Measurements from ENCODE around the gene PRPSAP1. TPM values are rescaled to one million over a fixed set of nuclear protein-coding genes. Genes with fewer than 3 reads are reported as not detected.

Gene PRPSAP1
- total RNA-seq, 4 donors from 2014 or later = 133 to 198 (median 167) TPM

- TF ChIP-seq CTCF (IDR thresholded peaks at IDR 0.05) (no peak), POLR2A (IDR thresholded peaks at IDR 0.05) (no peak)
- no peaks in the 10 kb centered on the region for H3K27me3 ChIP-seq
- H3K36me3 ChIP-seq = no peaks in the 10 kb centered on the region
- H3K4me3 ChIP-seq (replicated peaks in 1 of 3) = no peak overlapping the region
- no peaks in the 10 kb centered on the region for H3K9me3 ChIP-seq
- H3K27ac ChIP-seq = no peak overlapping the region
- intact Hi-C loops (cut with DNase I) = no loop called here
- WGBS, 2 donors = 88 to 94% methylated on average over 5 of the region's 5 CpGs
- DNase-seq = no peak
- H3K4me1 ChIP-seq = peaks cover 5 to 18% of the 10 kb centered on the region in 2 donors
Measured at GRCh38 chr17:76378548-76379274, 25.0 kb upstream of the PRPSAP1 start.

- H3K9me3 ChIP-seq = no peaks in the 10 kb centered on the region
- DNase-seq = peak in 1 of 2 donors; percentile 11
- intact Hi-C loops (cut with DNase I) = no loop called here
- H3K27ac ChIP-seq = peak overlapping the region in 1 of 3 donors; percentile 5
- 75 to 82% methylated on average over 7 to 8 of the region's 8 CpGs for WGBS, 2 donors
- H3K4me1 ChIP-seq = peaks cover 0 to 19% of the 10 kb centered on the region in 2 donors
- no peak overlapping the region for H3K4me3 ChIP-seq (replicated peaks in 1 of 3)
- TF ChIP-seq CTCF (IDR thresholded peaks at IDR 0.05) (no peak), POLR2A (IDR thresholded peaks at IDR 0.05) (no peak)
- H3K36me3 ChIP-seq = no peaks in the 10 kb centered on the region
- H3K27me3 ChIP-seq = no peaks in the 10 kb centered on the region
Measured at GRCh38 chr17:76376318-76377133, 22.8 kb upstream of the PRPSAP1 start.

GRCh38 chr17:76371656-76372628 lies 18.2 kb upstream of the PRPSAP1 start:
- no peaks in the 10 kb centered on the region for H3K27me3 ChIP-seq
- H3K36me3 ChIP-seq = no peaks in the 10 kb centered on the region
- DNase-seq = no peak
- 91 to 93% methylated on average over 16 of the region's 16 CpGs for WGBS, 2 donors
- intact Hi-C loops (cut with DNase I) = no loop called here
- H3K9me3 ChIP-seq = no peaks in the 10 kb centered on the region
- peaks cover 0 to 23% of the 10 kb centered on the region in 2 donors for H3K4me1 ChIP-seq
- H3K4me3 ChIP-seq (replicated peaks in 1 of 3) = no peak overlapping the region
- TF ChIP-seq POLR2A (IDR thresholded peaks at IDR 0.05) = no peak
- no peak for TF ChIP-seq CTCF (IDR thresholded peaks at IDR 0.05)
- peak overlapping the region in 2 of 3 donors; percentile 30 to 41 for H3K27ac ChIP-seq

GRCh38 chr17:76370261-76370993 lies 16.7 kb upstream of the PRPSAP1 start:
- Histone ChIP-seq H3K4me3 (replicated peaks in 1 of 3) (no peak overlapping the region), H3K27ac (peak overlapping the region in 1 of 3 donors; percentile 45), H3K9me3 (no peaks in the 10 kb centered on the region), H3K27me3 (no peaks in the 10 kb centered on the region), H3K4me1 (peaks cover 0 to 14% of the 10 kb centered on the region in 2 donors), H3K36me3 (no peaks in the 10 kb centered on the region)
- intact Hi-C loops (cut with DNase I) = no loop called here
- WGBS, 2 donors = 58 to 69% methylated on average over 11 of the region's 11 CpGs
- no peak for TF ChIP-seq POLR2A (IDR thresholded peaks at IDR 0.05)
- TF ChIP-seq CTCF (IDR thresholded peaks at IDR 0.05) = peak in 3 of 6 experiments; percentile 15 to 31 (median 18)
- peak in 1 of 2 donors; percentile 34 for DNase-seq
